ENCODE measurements around the gene ALK.

- no peak for TF ChIP-seq CTCF (IDR thresholded peaks at IDR 0.05)
- no peak for TF ChIP-seq POLR2AphosphoS5 (IDR thresholded peaks at IDR 0.05)
These were observed 103.3 kb downstream of the ALK start for GRCh38 chr2:29817801-29818680.

Data from sigmoid colon (tissue), 4 donors.